NB4 (cell line): ENCODE data around the gene PPP6R1.

Experiments used
- MYC ChIP-seq: IDR thresholded peaks from 2 replicates; pipeline ENCODE4 v1.6.1; 2011; ENCODE audit warnings: low read depth, low read length
- POLR2A ChIP-seq: IDR thresholded peaks from 2 replicates; pipeline ENCODE4 v1.6.1; 2011; ENCODE audit warnings: mild to moderate bottlenecking; ENCODE audit not compliant: insufficient read length; ENCODE audit errors: extremely low read depth
- TF ChIP-seq, protein P1 (sequence below): IDR thresholded peaks from one replicate; pipeline ENCODE4 v1.5.1; 2012; ENCODE audit warnings: low read depth, low read length
- TF ChIP-seq, protein P2 (sequence below): IDR thresholded peaks from 2 replicates; pipeline ENCODE4 v1.6.1; 2011; ENCODE audit warnings: low read depth, low read length

GRCh38 chr19:55255618-55256423 is 3.0 kb downstream of the PPP6R1 start:
- TF ChIP-seq, protein P1, sequence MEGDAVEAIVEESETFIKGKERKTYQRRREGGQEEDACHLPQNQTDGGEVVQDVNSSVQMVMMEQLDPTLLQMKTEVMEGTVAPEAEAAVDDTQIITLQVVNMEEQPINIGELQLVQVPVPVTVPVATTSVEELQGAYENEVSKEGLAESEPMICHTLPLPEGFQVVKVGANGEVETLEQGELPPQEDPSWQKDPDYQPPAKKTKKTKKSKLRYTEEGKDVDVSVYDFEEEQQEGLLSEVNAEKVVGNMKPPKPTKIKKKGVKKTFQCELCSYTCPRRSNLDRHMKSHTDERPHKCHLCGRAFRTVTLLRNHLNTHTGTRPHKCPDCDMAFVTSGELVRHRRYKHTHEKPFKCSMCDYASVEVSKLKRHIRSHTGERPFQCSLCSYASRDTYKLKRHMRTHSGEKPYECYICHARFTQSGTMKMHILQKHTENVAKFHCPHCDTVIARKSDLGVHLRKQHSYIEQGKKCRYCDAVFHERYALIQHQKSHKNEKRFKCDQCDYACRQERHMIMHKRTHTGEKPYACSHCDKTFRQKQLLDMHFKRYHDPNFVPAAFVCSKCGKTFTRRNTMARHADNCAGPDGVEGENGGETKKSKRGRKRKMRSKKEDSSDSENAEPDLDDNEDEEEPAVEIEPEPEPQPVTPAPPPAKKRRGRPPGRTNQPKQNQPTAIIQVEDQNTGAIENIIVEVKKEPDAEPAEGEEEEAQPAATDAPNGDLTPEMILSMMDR, result no peak
- peak; percentile 44 for TF ChIP-seq POLR2A
- TF ChIP-seq, protein P2, sequence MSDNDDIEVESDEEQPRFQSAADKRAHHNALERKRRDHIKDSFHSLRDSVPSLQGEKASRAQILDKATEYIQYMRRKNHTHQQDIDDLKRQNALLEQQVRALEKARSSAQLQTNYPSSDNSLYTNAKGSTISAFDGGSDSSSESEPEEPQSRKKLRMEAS, result no peak; the same call in 1 of the 2 replicates
- peak; percentile 59; the same call in 1 of the 2 replicates for TF ChIP-seq MYC
